K562 (cell line): ENCODE measurements around the gene SLC49A3. TPM values are rescaled to one million over a fixed set of nuclear protein-coding genes. Genes with fewer than 3 reads are reported as not detected.

Experiments
- GATAD2A ChIP-seq: fragments of 450-650 bp; IDR thresholded peaks from 2 replicates; pipeline ENCODE4 v1.6.1; 2017
- JUND ChIP-seq, 2 experiments: IDR thresholded peaks; 2 replicates in 1 of 2; 3 replicates in 1 of 2; pipeline ENCODE4 v1.6.1; 2011; ENCODE audit warnings: borderline replicate concordance in 2 of 2, low read depth in 2 of 2, low read length in 2 of 2, improper control_type of control experiment in 1 of 2, missing biosample characterization in 1 of 2, missing genetic modification characterization in 1 of 2, missing genetic modification reagents in 1 of 2
- NCOA6 ChIP-seq: fragments of 450-650 bp; IDR thresholded peaks from 2 replicates; pipeline ENCODE4 v1.6.1; 2017; ENCODE audit warnings: mild to moderate bottlenecking
- RAD21 ChIP-seq, 2 experiments: fragments of 250-450 bp in 1 of 2; fragments of 450-650 bp in 1 of 2; sonication (Bioruptor Pico) in 1 of 2; formaldehyde crosslinking in 1 of 2; IDR thresholded peaks in 1 of 2; conservative IDR thresholded peaks in 1 of 2; 2 replicates each; pipeline versions ENCODE4 v1.4.0 to v1.8.0; 2020 to 2022; ENCODE audit warnings: mild to moderate bottlenecking in 2 of 2, moderate library complexity in 1 of 2
- SRSF9 ChIP-seq: fragments of 200-400 bp; formaldehyde crosslinking; IDR thresholded peaks from 2 replicates; pipeline ENCODE4 v1.6.1; 2017; ENCODE audit warnings: low read depth, low read length, borderline replicate concordance
- ZNF431 ChIP-seq: sonication (generic); formaldehyde crosslinking; IDR thresholded peaks from 2 replicates; pipeline ENCODE4 v1.8.0; 2022; ENCODE audit warnings: mild to moderate bottlenecking, missing genetic modification reagents
- polyA plus RNA-seq, 8 experiments: library from polyadenylated mRNA; depleted of rRNA in 4 of 8; stranded (reverse) in 5 of 8; unstranded in 3 of 8; fragments of >200 nt; fragmentation: Nextera tagmentation in 2 of 8; fragmentation: Illumina TruSeq in 1 of 8; extraction: Ambion mirVana in 2 of 8; extraction: Trizol in 1 of 8; gene quantifications; 2 replicates each; pipeline versions ENCODE4 v1.2.1 to v1.2.3, GENCODE V29; 2011 to 2014; ENCODE audit warnings: inconsistent platforms in 1 of 8, missing spikeins in 1 of 8
- total RNA-seq, 7 experiments: library from RNA; depleted of rRNA in 6 of 7; stranded (reverse); fragments of >200 nt in 6 of 7; fragmentation: Illumina TruSeq in 2 of 7; extraction: Trizol in 2 of 7; gene quantifications; 2 replicates each; pipeline versions ENCODE4 v1.2.1 to v1.2.3, GENCODE V29; 2011 to 2021; ENCODE audit warnings: low replicate concordance in 1 of 7
- TF ChIP-seq, protein P1 (sequence below), 2 experiments: fragments of 450-650 bp in 1 of 2; sonication (generic) in 1 of 2; formaldehyde crosslinking in 1 of 2; IDR thresholded peaks in 1 of 2; conservative IDR thresholded peaks in 1 of 2; 2 replicates each; pipeline versions ENCODE4 v1.6.1 to v1.8.1; 2016 to 2023; ENCODE audit warnings: mild to moderate bottlenecking in 2 of 2, moderate library complexity in 2 of 2, inconsistent platforms in 1 of 2, missing genetic modification reagents in 1 of 2
- TF ChIP-seq, protein P2 (sequence below), 2 experiments: fragments of 450-650 bp; IDR thresholded peaks; 2 replicates each; pipeline ENCODE4 v1.6.1; 2016
- TF ChIP-seq, protein P3 (sequence below): fragments of 250-450 bp; sonication (Bioruptor Pico); IDR thresholded peaks from 2 replicates; pipeline ENCODE4 v1.9.0; 2021; ENCODE audit warnings: mild to moderate bottlenecking, inconsistent platforms
- TF ChIP-seq, protein P4 (sequence below), 2 experiments: fragments of 450-650 bp in 1 of 2; sonication (generic) in 1 of 2; formaldehyde crosslinking in 1 of 2; IDR thresholded peaks; 2 replicates each; pipeline versions ENCODE4 v1.7.1 to v1.9.0; 2016 to 2022; ENCODE audit warnings: inconsistent platforms in 1 of 2, mild to moderate bottlenecking in 1 of 2, missing genetic modification reagents in 1 of 2

SLC49A3 gene
- total and polyA plus RNA-seq, 9 of the 15 experiments (the other 6 are each of a cell fraction or from before 2014, with no cell fraction given), result 0.24 to 0.41 TPM; not detected in 7

DNA sequence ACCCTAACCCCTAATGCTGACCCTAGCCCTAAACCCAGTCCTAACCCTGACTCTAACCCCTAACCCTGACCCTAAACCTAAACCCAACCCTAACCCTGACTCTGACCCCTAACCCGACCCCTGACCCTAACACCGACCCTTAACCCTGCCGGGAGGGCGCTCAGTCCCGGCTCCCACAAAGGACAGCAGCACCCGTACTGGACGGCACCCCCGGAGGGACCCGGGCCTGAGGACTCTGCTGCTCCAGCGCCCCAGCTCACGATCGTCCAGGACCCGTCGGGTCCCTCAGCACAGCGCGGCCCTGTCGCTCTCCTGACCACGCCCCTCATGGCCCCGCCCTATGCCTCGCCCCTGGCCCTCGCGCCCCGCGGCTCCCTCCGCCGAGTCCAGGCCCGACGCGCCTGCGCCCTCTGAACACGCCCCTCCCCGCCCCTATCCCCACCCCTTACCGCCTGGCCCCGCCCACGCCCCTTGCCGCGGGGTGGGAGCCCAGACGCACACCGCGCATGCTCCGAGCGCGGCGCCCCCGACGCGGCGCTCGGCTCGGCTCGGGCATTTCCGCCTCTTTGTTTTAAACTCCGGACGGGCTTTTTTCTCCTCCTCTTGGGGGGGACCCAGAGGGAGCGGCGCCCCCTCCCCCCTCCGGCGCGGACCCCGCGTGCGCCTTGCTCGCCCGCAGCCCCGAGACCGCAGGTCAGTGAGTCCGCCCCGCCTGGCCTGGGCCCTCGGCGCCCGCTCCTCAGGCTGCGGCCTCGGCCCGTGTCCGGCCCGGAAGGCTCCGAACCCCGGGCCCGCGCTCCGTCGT lies 16.5 kb upstream of the SLC49A3 start, which contains the start of gene PCGF3 (continued):
- TF ChIP-seq, protein P1, sequence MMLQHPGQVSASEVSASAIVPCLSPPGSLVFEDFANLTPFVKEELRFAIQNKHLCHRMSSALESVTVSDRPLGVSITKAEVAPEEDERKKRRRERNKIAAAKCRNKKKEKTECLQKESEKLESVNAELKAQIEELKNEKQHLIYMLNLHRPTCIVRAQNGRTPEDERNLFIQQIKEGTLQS (IDR thresholded peaks at IDR 0.05), result no peak
- TF ChIP-seq, protein P1 (CRISPR knock-in tag; conservative IDR thresholded peaks at IDR 0.05), result no peak
- TF ChIP-seq, protein P2, sequence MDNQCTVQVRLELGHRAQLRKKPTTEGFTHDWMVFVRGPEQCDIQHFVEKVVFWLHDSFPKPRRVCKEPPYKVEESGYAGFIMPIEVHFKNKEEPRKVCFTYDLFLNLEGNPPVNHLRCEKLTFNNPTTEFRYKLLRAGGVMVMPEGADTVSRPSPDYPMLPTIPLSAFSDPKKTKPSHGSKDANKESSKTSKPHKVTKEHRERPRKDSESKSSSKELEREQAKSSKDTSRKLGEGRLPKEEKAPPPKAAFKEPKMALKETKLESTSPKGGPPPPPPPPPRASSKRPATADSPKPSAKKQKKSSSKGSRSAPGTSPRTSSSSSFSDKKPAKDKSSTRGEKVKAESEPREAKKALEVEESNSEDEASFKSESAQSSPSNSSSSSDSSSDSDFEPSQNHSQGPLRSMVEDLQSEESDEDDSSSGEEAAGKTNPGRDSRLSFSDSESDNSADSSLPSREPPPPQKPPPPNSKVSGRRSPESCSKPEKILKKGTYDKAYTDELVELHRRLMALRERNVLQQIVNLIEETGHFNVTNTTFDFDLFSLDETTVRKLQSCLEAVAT (IDR thresholded peaks at IDR 0.05), result peak; percentile 15 to 82; a peak in 1 of 4 replicates
- TF ChIP-seq, protein P3, sequence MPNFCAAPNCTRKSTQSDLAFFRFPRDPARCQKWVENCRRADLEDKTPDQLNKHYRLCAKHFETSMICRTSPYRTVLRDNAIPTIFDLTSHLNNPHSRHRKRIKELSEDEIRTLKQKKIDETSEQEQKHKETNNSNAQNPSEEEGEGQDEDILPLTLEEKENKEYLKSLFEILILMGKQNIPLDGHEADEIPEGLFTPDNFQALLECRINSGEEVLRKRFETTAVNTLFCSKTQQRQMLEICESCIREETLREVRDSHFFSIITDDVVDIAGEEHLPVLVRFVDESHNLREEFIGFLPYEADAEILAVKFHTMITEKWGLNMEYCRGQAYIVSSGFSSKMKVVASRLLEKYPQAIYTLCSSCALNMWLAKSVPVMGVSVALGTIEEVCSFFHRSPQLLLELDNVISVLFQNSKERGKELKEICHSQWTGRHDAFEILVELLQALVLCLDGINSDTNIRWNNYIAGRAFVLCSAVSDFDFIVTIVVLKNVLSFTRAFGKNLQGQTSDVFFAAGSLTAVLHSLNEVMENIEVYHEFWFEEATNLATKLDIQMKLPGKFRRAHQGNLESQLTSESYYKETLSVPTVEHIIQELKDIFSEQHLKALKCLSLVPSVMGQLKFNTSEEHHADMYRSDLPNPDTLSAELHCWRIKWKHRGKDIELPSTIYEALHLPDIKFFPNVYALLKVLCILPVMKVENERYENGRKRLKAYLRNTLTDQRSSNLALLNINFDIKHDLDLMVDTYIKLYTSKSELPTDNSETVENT (CRISPR knock-in tag), result peak; percentile 57; the same call in 1 of the 2 replicates
- TF ChIP-seq SRSF9 (no peak), GATAD2A (peak; percentile 75; the same call in 1 of the 2 replicates), JUND (IDR thresholded peaks at IDR 0.05; ENCODE audit: borderline replicate concordance, low read depth, low read length) (0 out of 2 replicates have a peak, but pooled peaks have one; percentile 5), JUND (tag; IDR thresholded peaks at IDR 0.05; ENCODE audit: borderline replicate concordance, low read depth, low read length) (no peak), RAD21 (CRISPR knock-in tag; conservative IDR thresholded peaks at IDR 0.05 in 1 of 2, IDR thresholded peaks at IDR 0.05 in 1 of 2) (0 out of 4 replicates have a peak, but pooled peaks of 1 of the 2 experiments have one; percentile 6), NCOA6 (peak; percentile 86), ZNF431 (CRISPR knock-in tag) (no peak)
- TF ChIP-seq, protein P4, sequence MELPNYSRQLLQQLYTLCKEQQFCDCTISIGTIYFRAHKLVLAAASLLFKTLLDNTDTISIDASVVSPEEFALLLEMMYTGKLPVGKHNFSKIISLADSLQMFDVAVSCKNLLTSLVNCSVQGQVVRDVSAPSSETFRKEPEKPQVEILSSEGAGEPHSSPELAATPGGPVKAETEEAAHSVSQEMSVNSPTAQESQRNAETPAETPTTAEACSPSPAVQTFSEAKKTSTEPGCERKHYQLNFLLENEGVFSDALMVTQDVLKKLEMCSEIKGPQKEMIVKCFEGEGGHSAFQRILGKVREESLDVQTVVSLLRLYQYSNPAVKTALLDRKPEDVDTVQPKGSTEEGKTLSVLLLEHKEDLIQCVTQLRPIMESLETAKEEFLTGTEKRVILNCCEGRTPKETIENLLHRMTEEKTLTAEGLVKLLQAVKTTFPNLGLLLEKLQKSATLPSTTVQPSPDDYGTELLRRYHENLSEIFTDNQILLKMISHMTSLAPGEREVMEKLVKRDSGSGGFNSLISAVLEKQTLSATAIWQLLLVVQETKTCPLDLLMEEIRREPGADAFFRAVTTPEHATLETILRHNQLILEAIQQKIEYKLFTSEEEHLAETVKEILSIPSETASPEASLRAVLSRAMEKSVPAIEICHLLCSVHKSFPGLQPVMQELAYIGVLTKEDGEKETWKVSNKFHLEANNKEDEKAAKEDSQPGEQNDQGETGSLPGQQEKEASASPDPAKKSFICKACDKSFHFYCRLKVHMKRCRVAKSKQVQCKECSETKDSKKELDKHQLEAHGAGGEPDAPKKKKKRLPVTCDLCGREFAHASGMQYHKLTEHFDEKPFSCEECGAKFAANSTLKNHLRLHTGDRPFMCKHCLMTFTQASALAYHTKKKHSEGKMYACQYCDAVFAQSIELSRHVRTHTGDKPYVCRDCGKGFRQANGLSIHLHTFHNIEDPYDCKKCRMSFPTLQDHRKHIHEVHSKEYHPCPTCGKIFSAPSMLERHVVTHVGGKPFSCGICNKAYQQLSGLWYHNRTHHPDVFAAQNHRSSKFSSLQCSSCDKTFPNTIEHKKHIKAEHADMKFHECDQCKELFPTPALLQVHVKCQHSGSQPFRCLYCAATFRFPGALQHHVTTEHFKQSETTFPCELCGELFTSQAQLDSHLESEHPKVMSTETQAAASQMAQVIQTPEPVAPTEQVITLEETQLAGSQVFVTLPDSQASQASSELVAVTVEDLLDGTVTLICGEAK (IDR thresholded peaks at IDR 0.05), result peak; percentile 64; the same call in 1 of the 2 replicates
- TF ChIP-seq, protein P4 (CRISPR knock-in tag; IDR thresholded peaks at IDR 0.05), result no peak
